ENCODE measurements around the gene ZCCHC8. TPM values are rescaled to one million over a fixed set of nuclear protein-coding genes. Genes with fewer than 3 reads are reported as not detected.
A peak's percentile ranks its signal among the peaks of the same experiment; 100 is the strongest.
"Not testable (repeated sequence)": the region's sequence is repeated elsewhere in the genome, so short reads cannot be mapped to it uniquely, and the experiment has no call there.

The ZCCHC8 gene
- total RNA-seq, 3 donors from 2014 or later: 27.2 to 33.5 (median 29.7) TPM

DNA sequence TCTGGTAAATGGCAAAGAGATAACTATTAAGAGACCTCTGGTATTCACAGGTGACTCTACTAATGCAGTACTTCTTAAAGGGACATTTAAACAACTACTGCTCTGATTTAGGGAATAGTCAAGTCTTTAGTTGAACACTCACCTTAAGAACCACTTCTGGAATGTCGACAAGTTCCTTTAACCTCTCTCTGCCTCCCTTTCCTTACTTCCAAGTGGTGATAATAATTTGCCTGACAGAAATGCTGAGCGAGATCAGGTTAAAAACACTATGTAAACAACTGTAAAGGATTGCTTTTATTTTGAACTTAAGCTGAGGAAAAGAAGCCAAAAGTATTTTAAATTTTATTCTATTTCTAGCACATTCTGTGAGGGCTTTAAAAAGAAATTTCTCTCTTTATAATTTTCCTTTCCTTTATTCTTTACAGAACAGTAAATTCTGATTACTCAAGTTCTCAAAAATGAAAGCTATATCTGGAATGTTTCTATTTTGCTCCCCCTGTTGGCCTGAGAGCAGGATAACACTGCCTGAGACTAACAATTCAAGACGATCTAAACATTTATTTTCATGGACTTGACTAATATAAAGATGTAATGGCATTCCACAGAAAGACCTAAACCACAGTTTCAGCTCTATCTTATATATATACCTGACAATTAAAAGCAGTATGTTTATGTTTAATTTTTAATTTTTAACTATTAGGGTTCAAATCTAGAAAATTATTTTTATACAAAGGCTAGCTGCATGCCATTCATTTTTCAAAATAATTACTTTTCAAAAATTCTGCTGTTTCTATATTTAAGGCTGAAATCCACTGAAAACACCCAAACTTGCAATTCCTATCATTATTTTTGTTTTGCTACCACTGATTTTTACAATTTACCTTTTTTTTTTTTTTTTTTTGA is 29.2 kb downstream of the ZCCHC8 start:
- peaks cover 19% of the 10 kb centered on the region for H3K4me1 Mint-ChIP-seq (ENCODE audit: low read depth)
- ATAC-seq (peak; percentile 31 to 47), DNase-seq (no peak)
- H3K9me3 Mint-ChIP-seq: no peaks in the 10 kb centered on the region
- H3K36me3 Mint-ChIP-seq (ENCODE audit: insufficient read depth): peaks cover 30% of the 10 kb centered on the region
- no peak overlapping the region for H3K4me3 Mint-ChIP-seq
- H3K27me3 Mint-ChIP-seq (ENCODE audit: low read depth): no peaks in the 10 kb centered on the region

DNA sequence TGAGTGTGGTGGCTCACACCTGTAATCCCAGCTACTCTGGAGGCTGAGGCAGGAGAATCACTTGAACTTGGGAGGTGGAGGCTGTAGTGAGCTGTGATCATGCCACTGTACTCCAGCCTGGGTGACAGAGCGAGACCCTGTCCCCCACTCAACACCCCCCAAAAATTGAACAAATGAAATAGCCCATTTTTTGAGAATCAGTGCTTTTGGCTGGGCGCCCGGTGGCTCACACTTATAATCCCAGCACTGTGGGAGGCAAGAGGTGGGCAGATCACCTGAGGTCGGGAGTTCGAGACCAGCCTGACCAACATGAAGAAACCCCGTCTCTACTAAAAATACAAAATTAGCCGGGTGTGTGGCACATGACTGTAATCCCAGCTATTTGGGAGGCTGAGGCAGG is 30.2 kb downstream of the ZCCHC8 start:
- H3K4me1 Mint-ChIP-seq (ENCODE audit: low read depth): peaks cover 19% of the 10 kb centered on the region
- H3K9me3 Mint-ChIP-seq; H3K4me3 Mint-ChIP-seq; H3K27me3 Mint-ChIP-seq (ENCODE audit: low read depth); ATAC-seq; DNase-seq: not testable (repeated sequence)
- peaks cover 20% of the 10 kb centered on the region for H3K36me3 Mint-ChIP-seq (ENCODE audit: insufficient read depth)

DNA sequence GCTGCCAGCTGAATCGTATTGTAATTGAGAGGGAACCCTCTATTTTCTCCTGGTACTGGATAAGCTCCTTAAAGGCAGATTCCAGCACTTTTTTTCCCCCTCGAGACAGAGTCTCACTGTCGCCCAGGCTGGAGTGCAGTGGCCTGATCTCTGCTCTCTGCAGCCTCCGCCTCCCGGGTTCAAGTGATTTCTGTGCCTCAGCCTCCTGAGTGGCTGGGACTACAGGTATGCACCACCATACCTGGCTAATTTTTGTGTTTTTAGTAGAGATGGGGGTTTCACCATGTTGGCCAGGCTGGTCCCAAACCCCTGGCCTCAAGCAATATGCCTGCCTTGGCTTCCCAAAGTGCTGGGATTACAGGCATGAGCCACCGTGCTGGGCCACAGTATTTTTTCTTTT is 30.9 kb downstream of the ZCCHC8 start:
- H3K27me3 Mint-ChIP-seq (ENCODE audit: low read depth); DNase-seq; H3K9me3 Mint-ChIP-seq; H3K4me3 Mint-ChIP-seq; ATAC-seq: not testable (repeated sequence)
- Mint-ChIP-seq H3K4me1 (ENCODE audit: low read depth) (peaks cover 16% of the 10 kb centered on the region), H3K36me3 (ENCODE audit: insufficient read depth) (peaks cover 15% of the 10 kb centered on the region)

DNA sequence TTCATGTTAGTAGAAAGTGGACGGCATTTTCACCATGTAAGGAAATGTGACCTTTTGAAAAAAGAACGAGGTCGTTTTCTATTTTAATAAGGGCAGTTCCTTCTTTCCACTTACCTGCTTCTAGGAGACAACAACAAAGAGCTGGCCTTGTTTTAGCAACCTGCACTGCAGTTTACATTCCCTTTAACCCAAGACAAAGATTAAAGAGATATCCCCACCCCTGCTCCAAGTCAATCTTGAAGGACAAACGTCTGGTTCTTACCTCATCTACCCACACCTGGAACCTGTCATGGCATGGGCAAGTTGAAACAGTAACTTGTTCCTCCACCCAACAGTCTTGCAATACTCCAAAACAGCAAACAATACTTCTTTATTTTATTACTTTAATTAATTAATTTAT is 32.7 kb downstream of the ZCCHC8 start:
- ATAC-seq (no peak), DNase-seq (no peak)
- Mint-ChIP-seq H3K36me3 (ENCODE audit: insufficient read depth) (peaks cover under 1% of the 10 kb centered on the region), H3K27me3 (ENCODE audit: low read depth) (no peaks in the 10 kb centered on the region), H3K9me3 (no peaks in the 10 kb centered on the region), H3K4me1 (ENCODE audit: low read depth) (peaks cover 7% of the 10 kb centered on the region), H3K4me3 (no peak overlapping the region)

DNA sequence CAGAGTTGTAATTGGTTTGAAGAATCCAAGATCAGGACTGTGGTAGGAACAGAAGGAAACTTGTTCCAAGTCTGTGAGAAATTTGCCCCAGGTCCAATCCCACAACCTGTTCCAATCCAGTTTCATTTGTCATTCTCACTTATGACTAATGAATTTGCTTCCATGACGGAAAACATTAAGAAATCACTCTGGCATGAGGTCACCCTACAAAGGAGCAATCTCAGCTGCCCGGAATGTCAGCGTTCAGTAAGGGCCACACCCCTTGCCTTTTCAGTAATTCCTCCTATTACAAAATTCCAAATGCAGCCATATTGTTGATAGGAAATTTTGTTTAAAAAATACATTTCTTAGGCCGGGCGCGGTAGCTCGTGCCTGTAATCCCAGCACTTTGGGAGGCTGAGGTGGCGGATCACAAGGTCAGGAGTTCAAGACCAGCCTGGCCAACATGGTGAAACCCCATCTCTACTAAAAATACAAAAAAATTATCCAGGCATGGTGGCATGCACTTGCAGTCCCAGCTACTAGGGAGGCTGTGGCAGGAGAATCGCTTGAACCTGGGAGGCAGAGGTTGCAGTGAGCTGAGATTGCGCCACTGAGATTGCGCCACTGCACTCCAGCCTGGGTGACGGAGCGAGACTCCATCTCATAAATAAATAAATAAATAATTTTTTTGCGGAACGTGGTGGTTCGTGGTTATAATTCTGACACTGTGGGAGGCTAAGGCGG is 36.3 kb downstream of the ZCCHC8 start:
- not testable (repeated sequence) for H3K36me3 Mint-ChIP-seq (ENCODE audit: insufficient read depth); H3K4me1 Mint-ChIP-seq (ENCODE audit: low read depth); H3K9me3 Mint-ChIP-seq; DNase-seq; H3K4me3 Mint-ChIP-seq; ATAC-seq; H3K27me3 Mint-ChIP-seq (ENCODE audit: low read depth)

DNA sequence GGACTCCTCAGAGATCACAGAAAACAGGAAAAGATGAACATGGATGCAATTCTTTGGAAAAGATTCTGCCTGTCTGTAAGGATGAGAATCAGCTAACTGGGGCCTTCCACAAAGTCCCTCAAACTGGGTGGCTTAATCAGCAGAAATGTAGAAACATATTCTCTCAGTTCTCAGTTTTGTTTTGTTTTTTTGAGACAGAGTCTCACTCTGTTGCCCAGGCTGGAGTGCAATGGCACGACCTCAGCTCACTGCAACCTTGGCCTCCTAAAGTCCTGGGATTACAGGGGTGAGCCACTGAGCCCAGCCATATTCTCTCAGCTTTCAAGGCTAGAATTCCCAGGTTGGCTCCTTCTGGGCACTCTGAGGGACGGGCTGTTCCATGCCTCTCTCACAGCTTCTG is 40.1 kb downstream of the ZCCHC8 start:
- no peaks in the 10 kb centered on the region for H3K27me3 Mint-ChIP-seq (ENCODE audit: low read depth)
- no peaks in the 10 kb centered on the region for H3K9me3 Mint-ChIP-seq
- no peak for DNase-seq
- no peak overlapping the region for H3K4me3 Mint-ChIP-seq
- no peak for ATAC-seq
- H3K4me1 Mint-ChIP-seq (ENCODE audit: low read depth): peaks cover 6% of the 10 kb centered on the region
- H3K36me3 Mint-ChIP-seq (ENCODE audit: insufficient read depth): no peaks in the 10 kb centered on the region

DNA sequence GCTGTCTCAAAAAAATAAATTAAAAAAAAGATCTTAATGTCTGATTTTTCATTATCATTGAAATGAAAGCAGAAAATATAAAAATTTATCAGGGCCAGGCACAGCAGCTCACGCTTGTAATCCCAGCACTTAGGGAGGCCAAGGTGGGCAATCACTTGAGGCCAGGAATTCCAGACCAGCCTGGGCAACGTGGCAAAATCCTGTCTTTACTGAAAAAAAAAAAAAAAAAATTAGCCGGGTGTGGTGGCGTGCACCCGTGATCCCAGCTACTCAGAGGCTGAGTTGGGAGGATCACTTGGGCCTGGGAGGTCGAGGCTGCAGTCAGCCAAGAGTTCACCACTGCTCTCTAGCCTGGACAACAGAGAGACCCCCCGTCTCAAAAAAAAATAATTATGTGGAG is 40.7 kb downstream of the ZCCHC8 start:
- no peaks in the 10 kb centered on the region for H3K27me3 Mint-ChIP-seq (ENCODE audit: low read depth)
- no peak overlapping the region for H3K4me3 Mint-ChIP-seq
- H3K36me3 Mint-ChIP-seq (ENCODE audit: insufficient read depth): no peaks in the 10 kb centered on the region
- DNase-seq (no peak), ATAC-seq (no peak)
- H3K4me1 Mint-ChIP-seq (ENCODE audit: low read depth): peaks cover 6% of the 10 kb centered on the region
- no peaks in the 10 kb centered on the region for H3K9me3 Mint-ChIP-seq

DNA sequence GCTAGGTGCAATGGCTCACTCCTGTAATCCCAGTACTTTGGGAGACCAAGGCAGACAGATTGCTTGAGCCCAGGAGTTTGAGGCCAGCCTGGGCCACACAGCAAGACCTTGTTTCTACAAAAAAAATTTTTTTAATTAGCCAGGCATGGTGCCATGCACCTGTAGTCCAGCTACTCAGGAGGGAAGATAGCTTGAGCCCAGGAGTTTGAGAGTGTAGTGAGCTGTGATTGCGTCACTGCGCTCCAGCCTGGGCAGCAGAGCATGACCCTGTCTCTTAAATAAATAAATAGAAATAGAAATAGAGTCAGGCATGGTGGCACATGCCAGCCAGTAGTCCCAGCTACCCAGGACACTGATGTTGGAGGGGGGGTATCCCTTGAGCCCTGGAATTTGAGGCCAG is 41.5 kb downstream of the ZCCHC8 start:
- Mint-ChIP-seq H3K9me3 (no peaks in the 10 kb centered on the region), H3K27me3 (ENCODE audit: low read depth) (no peaks in the 10 kb centered on the region), H3K4me3 (no peak overlapping the region), H3K36me3 (ENCODE audit: insufficient read depth) (no peaks in the 10 kb centered on the region), H3K4me1 (ENCODE audit: low read depth) (peaks cover 12% of the 10 kb centered on the region)
- DNase-seq (no peak), ATAC-seq (no peak)

DNA sequence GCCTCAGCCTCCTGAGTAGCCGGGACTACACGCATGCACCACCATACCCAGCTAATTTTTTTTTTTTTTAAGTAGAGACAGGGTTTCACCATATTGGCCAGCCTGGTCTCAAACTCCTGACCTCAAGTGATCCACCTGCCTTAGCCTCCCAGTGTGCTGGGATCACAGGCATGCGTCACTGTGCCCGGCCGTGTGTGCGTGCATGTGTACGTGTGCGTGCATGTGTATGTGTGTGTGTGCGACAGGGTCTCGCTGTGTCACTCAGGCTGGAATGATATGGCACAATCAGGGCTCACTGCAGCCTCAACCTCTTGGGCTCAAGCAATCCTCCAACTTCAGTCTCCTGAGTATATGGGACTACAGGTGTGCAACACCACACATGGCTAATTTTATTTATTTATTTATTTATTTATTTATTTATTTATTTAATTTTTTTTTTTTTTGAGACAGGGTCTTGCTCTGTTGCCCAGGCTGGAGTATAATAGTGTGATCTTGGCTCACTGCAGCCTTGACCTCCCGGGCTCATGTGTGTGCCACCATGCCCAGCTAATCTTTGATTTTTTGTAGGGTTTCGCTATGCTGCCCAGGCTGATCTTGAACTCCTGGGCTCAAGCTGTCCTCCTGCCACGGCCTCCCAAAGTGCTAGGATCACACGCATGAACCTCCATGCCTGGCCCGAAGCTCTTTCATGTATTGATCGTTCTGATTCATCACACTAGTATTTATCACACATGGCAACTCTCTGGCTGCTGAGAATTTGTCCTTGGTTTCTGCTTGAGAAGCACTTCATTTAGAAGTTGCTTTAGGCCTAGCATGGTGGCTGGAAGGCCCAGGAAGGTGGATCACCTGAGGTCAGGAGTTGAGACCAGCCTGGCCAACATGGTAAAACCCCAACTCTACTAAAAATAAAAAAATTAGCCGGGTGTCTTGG is 42.4 kb downstream of the ZCCHC8 start:
- H3K9me3 Mint-ChIP-seq: no peaks in the 10 kb centered on the region
- no peak overlapping the region for H3K4me3 Mint-ChIP-seq
- H3K4me1 Mint-ChIP-seq (ENCODE audit: low read depth): peaks cover 21% of the 10 kb centered on the region
- DNase-seq (no peak), ATAC-seq (no peak)
- H3K27me3 Mint-ChIP-seq (ENCODE audit: low read depth): no peaks in the 10 kb centered on the region
- no peaks in the 10 kb centered on the region for H3K36me3 Mint-ChIP-seq (ENCODE audit: insufficient read depth)

DNA sequence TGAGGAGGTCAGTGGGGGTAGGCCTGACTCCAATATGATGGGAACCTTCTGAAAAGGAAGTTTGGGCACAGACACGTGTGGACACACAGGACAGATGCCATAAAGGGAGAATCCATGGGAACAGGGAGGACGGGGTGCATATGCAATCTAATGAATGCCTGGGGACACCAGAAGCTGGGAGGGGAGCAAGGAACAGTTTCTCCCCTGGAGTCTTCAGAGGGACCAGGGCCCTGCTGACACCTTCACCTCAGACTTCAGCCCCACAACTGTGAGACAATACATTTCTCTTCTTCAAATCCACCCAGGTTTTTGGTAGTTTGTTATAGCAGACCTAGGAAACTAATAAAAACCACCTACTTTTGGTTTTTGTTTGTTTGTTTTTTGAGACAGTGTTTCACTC is 43.1 kb downstream of the ZCCHC8 start:
- DNase-seq (no peak), ATAC-seq (no peak)
- H3K36me3 Mint-ChIP-seq (ENCODE audit: insufficient read depth): no peaks in the 10 kb centered on the region
- no peak overlapping the region for H3K4me3 Mint-ChIP-seq
- no peaks in the 10 kb centered on the region for H3K27me3 Mint-ChIP-seq (ENCODE audit: low read depth)
- H3K9me3 Mint-ChIP-seq: no peaks in the 10 kb centered on the region
- H3K4me1 Mint-ChIP-seq (ENCODE audit: low read depth): peaks cover 28% of the 10 kb centered on the region

DNA sequence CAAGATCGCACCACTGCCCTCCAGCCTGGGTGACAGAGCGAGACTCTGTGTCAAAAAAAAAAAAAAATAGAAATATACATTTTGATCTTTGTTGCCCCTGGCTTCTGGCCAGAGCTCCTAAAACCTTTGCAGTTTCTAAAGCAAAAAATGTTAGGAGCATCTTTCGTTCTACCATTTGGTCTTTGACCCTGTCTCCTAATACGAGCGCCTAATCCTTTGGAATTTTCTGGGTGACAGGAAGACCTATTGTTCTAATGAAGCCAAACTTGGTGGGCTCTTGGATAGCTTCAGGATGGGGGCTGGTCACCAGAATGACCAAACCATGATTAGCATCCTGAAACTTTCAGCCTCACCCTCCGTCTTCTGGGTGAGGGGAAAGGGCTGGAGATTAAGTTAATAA is 46.0 kb downstream of the ZCCHC8 start:
- Mint-ChIP-seq H3K9me3 (no peaks in the 10 kb centered on the region), H3K4me3 (no peak overlapping the region), H3K36me3 (ENCODE audit: insufficient read depth) (no peaks in the 10 kb centered on the region), H3K4me1 (ENCODE audit: low read depth) (peaks cover 36% of the 10 kb centered on the region), H3K27me3 (ENCODE audit: low read depth) (no peaks in the 10 kb centered on the region)
- DNase-seq (no peak), ATAC-seq (no peak)

DNA sequence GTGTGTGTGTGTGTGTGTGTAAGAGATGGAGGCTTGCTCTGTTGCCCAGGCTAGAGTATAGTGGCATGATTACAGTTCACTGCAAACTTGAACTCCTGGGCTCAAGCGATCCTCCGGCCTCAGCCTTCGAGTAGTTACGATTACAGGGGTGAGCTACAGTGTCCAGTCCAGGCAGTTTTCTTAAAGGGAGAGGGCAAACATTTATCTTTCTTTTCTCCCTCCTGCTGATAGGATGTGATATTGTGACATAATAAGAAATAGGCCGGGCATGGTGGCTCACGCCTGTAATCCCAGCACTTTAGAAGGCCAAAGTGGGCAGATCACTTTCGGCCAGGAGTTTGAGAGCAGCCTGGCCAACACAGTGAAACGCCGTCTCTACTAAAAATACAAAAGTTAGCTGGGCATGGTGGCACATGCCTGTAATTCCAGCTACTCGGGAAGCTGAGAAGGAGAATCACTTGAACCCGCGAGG is 46.4 kb downstream of the ZCCHC8 start:
- Mint-ChIP-seq H3K4me1 (ENCODE audit: low read depth) (peaks cover 36% of the 10 kb centered on the region), H3K9me3 (no peaks in the 10 kb centered on the region), H3K36me3 (ENCODE audit: insufficient read depth) (no peaks in the 10 kb centered on the region), H3K4me3 (no peak overlapping the region), H3K27me3 (ENCODE audit: low read depth) (no peaks in the 10 kb centered on the region)
- peak in 1 of 2 donors; percentile 21 for ATAC-seq
- DNase-seq: no peak

DNA sequence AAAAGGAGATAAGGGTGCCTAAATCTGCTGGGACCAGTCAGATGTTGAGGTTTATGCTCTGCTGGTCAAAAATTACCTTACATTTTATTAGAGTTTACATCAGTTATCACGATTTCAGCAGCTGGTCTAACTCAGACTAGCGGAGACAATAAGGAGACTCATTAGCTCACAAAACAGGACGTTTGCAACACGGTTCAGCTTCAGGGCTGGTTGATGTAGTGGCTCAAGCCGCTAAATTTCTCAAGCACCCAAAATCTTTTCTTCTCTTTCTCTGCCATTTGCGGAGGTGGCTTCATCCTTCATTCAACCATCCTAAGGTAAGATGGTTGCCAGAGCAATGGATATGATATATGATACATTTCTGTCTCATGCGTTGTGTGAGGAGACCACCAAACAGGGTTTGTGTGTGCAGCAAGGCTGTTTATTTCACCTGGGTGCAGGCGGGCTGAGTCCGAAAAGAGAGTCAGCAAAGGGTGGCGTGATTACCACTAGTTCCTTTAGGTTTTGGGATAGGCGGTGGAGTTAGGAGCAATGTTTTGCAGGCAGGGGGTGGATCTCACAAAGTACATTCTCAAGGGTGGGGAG is 47.9 kb downstream of the ZCCHC8 start:
- DNase-seq (no peak), ATAC-seq (no peak)
- Mint-ChIP-seq H3K9me3 (no peaks in the 10 kb centered on the region), H3K4me1 (ENCODE audit: low read depth) (peaks cover 36% of the 10 kb centered on the region), H3K36me3 (ENCODE audit: insufficient read depth) (no peaks in the 10 kb centered on the region), H3K27me3 (ENCODE audit: low read depth) (no peaks in the 10 kb centered on the region), H3K4me3 (peak overlapping the region; percentile 64)

DNA sequence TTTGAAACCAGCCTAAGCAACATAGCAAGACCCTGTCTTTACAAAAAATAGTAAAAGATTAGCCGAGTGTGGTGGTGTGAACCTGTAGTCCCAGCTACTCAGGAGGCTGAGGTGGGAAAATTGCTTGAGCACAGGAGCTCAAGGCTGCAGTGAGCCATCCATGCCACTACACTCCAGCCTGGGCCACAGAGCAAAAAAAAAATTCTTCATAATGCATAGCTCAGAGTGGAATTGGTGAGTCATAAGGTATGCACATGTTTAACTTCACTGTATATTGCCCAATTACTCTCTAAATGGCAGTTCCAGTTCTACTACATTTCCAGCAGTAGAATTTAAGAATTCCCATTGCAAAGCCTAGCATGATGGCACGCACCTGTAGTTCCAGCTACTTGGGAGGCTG is 51.4 kb downstream of the ZCCHC8 start:
- no peaks in the 10 kb centered on the region for H3K9me3 Mint-ChIP-seq
- peak; percentile 61 to 69 for ATAC-seq
- H3K4me3 Mint-ChIP-seq: no peak overlapping the region
- no peaks in the 10 kb centered on the region for H3K27me3 Mint-ChIP-seq (ENCODE audit: low read depth)
- H3K36me3 Mint-ChIP-seq (ENCODE audit: insufficient read depth): no peaks in the 10 kb centered on the region
- DNase-seq: no peak
- H3K4me1 Mint-ChIP-seq (ENCODE audit: low read depth): peaks cover 26% of the 10 kb centered on the region
